Pulmonary artery endothelial cell (primary cell): Measurements from ENCODE around the gene SMIM33. TPM values are rescaled to one million over a fixed set of nuclear protein-coding genes. Genes with fewer than 3 reads are reported as not detected.
A peak's percentile ranks its signal among the peaks of the same experiment; 100 is the strongest.
"Not testable (repeated sequence)": the region's sequence is repeated elsewhere in the genome, so short reads cannot be mapped to it uniquely, and the experiment has no call there.

ENCODE experiments used
- DNase-seq: peaks from one replicate; pipeline ENCODE4 v3.0.0-alpha.2; 2011; ENCODE audit warnings: low read depth, low spot score
- total RNA-seq: library from RNA; depleted of rRNA; stranded (reverse); fragments of >200 nt; gene quantifications from 2 replicates; pipeline ENCODE4 v1.2.3, GENCODE V29; 2014

The SMIM33 gene
- total RNA-seq, 1 donor from 2014 or later = under 0.01 TPM

DNA sequence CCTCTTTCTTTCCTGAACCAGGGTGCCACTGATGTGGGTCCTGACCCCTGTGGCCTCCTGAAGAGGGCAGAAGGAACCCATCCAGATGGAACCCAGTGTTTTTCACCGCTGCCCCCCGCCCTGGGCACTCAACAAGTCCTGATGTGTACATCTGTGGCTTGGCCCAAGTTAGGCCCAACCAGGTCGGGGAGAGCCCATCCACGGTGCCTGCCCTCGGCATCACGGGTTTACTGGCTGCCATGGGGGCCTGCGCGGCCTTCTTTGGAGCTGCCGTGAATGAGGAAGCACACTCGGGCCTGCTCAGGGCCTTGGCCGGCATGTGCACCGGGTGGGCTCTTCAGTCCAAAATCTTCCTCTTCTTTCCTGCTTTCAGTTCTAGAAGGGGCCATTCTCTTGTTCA is 14.0 kb upstream of the SMIM33 start:
- DNase-seq = no peak

DNA sequence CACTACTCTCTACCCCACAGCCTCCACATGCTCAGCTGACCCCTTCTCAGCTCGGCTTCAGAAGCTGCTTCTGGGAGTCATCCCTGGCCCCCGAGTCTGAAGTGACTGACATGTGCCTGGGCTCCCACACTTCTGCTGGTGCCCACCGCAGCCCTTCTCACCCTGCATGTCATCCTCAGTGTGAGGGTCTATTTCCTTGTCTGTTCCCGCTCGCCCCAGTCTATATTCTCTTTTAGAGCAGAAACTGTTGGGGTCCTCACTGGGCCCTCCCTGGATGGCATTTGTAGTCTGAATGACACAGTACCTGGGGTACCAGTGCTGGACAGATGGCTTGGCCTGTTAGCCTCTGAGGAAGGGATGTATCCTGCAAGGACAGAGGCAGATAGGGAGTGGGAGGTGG is 13.6 kb upstream of the SMIM33 start:
- DNase-seq = no peak

DNA sequence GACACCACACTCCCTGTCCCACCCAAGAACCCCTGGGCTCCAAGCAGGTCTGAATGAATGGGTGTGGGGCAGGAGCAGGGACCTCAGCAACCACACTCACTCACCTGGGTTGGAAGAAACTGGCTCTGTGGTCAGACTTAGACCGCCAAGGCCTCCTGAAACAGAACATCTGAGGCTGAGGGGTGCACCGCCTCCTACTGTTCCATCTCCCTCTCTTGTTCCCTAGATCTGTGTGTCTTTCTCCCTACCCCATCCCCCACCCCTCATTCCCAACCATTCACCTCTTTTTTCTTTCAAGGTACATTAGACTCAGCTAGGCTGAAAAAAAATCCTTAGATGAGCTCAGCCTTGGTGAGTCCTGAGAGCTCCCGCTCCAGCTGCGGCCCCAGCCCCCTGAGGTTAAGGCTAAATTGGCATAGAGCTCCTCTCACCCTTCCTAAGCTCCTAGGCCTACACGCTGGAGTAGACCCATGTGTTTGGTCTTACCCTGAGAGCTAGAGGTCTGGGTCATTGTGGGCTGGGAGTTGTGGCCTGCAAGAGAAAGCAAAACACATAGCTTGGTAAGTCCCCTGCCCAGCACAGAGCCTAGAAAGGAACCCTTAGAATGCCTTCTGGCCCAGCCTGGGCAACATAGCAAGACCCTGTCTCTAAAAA is 13.0 kb upstream of the SMIM33 start:
- DNase-seq = no peak

DNA sequence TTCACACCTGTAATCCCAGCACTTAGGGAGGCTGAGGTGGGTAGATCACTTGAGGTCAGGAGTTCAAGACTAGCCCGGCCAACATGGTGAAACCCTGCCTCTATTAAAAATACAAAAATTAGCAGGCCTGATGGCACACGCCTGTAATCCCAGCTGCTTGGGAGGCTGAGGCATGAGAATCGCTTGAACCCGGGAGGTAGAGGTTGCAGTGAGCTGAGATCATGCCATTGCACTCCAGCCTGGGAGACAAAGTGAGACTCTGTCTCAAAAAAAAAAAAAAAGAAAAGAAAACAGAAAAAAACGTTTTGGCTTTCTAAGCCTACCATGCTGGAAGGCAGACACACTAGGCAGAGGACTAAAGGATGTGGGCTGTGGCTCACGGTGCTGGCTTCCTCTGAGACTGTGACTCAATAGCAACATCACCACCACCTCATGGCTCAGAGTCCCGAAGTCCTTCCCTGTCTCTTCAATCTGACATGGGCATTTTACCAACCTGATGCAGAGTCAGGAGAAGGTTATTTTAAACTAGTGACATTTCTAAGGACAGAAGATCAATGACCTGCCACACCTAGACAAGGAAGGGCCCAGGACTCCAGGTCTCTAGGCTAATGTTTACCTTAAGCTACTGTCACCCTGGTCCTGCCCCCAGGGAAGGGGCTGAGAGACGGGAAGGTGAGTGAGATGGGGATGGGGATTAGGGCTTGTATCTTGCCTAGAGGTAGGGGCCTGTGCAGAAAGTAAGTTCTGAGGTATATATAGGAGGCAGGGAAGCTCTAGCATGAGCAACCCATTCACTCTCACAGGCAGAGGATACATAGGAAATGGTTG is 12.0 kb upstream of the SMIM33 start:
- no peak for DNase-seq

DNA sequence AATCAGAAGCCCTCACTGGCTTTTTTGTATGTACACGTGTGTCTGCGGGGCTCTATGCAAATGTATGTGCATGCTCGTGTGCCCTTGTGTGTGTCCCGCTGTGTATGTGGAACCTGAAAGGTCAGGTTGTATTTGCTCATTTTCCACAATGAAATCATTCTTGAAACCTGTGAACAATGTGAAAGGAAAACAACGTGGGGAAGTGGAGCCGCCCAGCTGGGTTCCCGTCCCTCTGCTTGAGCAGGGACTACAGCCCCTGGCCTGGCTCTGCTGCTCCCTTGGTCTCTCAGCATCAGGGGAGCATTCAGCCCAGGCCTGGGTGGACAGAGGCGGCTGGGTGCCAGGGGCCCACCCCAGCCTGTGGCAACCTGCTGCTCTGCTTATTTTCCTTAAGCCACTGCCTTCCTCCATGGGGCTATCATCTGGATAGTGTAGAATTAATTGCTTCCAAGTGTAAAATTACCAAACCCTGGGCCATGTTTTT is 11.3 kb upstream of the SMIM33 start:
- DNase-seq = no peak

DNA sequence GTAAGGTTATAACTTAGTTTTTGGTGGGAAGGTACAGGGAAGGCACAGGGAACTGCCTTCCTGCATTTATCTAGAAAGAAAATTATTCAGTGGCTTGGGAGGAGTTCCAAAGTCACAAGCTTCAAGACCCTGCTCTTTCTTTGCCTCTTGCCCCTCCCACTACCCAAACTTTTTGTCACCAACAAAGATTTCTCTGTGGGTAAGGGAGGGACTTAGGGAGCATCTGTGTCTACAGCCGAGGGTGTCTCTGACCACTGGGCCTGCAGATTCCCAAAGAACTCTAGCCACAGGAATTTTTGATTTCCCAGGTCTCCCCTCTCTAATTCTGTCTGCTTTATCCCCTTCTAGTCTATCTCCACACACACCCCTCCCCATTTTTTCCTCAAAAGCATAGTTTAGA is 10.3 kb upstream of the SMIM33 start:
- DNase-seq = no peak

DNA sequence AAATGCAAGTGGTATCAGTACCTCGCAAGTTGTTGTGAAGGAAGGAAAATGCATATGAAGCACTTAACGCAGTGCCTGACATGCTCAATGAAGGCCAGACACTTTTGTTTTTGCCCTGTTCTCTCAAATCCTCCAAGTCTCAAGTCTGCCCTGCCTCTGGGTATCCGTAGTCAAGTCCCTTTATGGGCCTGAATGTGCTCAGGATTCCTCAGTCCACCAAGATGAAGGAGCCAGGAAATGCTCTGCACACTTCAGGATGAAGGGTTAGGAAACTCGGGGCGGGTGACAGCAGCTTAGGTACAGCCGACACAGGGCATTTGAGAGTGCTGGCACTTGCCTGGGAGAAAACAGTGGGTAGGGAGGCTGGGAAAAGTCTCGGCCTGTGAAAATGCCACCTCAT is 9.6 kb upstream of the SMIM33 start:
- no peak for DNase-seq

DNA sequence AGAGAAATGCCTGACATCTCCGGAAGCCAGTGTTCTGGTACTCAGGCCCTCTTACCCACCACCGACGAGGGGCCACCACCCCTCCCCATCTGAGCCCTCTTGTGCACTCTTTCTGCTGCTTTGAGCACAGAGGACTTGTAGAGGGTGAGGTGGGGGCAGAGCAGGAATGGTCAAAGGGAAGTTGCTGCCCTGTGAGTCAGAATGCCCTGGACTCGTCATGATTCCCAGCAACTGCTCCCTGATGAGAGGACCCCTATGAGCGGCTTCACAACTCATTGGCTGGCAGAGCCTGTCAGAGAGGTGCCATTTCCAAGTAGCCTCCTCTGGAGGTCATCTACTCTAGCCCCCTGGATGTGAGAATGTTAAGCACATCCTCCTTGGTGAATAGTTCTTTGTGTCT is 9.1 kb upstream of the SMIM33 start:
- DNase-seq = peak; percentile 84

DNA sequence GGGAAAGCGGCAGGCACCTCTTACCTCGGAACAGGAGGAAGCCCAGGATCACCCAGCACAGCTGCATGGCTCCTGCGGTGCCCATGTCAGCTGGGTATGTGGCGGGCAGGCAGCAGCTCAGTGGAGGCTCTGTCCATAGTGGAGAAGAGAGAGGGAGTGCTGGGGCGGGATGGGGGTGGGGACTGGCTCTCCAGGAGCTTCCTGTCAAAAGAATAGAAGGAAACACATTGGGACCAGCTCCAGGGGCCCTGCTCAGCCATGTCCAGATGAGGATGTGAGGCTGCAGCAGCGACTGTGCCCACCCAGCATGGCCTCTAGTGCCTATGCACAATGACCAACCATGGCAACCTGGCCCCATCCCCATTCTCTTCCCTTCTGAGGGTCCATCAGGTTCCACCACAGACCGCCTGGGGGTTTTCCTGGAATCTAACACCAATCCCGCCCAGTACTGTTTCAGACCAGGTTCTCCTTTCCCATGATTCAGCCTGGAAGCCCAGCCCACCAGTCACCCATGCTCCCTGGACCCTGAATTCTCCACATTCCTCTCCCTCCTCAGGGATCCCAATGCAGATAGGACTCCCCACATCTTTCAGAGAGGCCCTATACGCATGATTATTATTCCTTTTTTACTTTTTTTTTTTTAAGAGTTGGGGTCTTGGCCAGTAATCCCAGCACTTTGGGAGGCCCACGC is 8.1 kb upstream of the SMIM33 start, which contains the start of gene ECSCR:
Gene ECSCR, minus strand, starts transcription at position 158 of the 691 bp plus-strand sequence. Its CDS starts 73 bp downstream, at position 85.
- peak; percentile 79 for DNase-seq

DNA sequence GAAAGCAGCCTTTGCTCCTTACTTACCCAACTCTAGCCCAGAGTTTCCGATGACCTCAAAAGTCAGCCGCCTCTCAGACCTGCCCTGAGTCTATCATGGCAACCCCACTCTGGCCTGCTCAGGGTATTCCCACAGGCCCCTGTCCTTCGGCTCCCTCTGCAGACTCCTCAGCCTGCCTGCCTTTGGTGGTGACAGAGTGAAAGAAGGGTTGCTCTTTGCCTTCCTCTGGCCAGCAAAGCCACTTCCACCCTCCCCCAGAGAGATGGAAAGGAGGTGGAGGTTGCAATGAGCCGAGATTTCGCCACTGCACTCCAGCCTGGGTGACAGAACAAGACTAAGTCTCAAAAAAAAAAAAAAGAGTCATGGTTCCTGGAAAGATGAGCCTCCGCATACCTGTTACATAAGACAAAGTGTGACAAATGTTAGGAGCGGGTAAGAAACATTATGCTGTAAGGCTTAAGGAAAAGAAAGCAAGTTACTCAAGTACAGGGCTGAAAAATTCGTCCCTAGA is 2.3 kb upstream of the SMIM33 start:
- no peak for DNase-seq

DNA sequence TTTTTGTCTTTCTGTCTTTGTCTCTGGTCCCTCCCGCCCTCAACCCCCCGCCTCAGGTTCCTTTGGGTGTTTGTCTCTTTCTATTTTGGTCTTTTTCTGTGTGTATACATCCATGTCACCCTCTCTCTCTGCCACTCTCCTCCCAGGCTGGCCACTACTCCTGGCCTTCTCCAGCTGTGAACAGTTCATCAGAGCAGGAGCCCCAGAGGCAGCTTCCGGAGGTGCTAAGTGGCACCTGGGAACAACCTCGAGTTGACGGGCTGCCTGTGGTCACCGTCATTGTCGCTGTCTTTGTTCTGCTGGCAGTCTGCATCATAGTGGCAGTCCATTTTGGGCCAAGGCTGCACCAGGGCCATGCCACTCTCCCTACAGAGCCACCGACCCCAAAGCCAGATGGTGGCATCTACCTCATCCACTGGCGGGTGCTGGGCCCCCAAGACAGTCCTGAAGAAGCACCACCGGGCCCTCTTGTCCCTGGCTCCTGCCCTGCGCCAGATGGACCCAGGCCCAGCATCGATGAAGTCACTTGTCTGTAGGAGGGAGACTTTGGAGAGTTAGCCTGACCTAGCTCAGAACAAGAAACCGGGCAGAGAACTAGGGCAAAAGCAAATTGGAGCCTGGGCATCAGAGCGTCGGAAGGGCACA is 1.7 kb downstream of the SMIM33 start:
- no peak for DNase-seq

DNA sequence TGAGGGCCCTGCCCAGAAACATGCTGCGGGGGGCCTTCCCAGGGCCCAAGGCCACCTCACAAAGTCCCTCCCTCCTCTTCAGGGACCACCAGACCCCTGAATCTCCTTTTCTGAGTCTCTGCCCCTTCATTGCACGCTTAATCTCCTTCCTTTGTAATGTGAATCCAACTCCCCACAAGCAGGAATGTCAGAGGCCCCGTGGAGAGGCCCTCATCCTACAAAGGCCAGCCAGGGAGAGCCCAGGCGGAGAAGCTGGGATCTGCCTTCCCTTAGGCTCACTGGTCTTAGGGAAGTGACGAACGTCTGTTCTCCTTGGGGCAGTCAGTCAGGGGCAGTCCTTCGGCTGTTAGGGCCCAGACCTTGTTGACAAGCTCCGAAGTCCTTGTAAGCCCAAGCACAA is 2.3 kb downstream of the SMIM33 start:
- DNase-seq = peak; percentile 35

DNA sequence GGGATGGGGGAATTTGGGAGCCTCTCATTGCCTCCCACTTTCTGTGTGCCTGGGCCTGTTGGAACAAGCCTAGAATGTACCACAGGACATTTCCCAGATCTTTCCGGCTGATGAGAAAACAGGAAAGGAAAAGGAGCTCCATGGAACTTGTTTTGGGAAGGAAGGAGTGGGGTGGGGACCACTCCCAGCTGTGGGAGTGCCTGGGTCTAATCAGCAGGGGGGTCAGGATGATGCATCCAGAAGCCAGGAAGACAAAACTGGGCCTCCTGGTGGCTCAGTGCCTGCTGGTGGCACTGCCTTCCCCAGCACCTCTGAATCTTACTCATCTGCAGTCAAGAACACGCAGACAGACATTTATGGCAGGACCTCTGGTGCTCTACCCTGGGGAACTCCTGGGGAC is 2.8 kb downstream of the SMIM33 start:
- DNase-seq = peak; percentile 26

DNA sequence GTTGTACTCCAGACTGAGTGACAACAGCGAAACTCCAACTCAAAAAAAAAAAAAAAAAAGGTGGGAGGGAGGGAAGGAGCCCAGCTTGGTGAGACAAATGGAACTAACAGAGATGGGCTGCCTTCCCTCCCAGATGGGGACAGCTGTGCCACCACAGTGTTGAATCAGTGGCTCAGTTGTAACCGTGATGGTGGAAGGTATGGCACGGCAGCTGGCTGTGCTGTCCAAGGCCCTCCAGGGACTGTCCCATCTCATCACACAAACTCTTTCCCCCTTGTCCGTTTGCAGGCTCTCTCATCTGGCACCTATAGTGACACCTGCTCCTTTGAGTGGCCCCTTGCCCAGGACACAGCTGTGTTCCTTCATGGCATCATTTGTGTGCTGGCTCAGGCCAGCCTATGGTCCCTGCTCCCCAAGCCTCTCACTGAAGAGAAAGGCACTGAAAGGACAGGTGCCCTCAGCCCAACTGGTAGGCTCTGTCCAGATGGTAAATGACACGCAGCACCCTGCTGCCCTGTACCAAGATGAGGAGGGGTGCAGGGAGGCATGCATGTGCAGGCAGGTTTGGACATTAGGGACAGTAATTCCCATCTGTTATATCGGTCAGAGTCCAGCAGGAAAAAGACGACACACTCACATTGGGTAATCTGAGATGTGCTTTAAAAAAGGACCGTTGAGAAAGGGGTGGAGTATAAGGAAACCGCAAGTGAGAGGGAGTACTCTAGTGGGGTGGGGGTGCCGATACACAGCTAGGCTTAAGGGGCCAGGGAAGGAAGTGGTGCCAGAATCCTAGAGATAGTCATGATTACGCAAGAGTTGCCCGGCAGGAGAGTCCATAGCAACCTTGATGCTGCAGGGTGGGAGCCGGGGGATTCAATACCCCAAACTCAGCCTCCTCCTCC is 4.3 kb downstream of the SMIM33 start:
- no peak for DNase-seq

DNA sequence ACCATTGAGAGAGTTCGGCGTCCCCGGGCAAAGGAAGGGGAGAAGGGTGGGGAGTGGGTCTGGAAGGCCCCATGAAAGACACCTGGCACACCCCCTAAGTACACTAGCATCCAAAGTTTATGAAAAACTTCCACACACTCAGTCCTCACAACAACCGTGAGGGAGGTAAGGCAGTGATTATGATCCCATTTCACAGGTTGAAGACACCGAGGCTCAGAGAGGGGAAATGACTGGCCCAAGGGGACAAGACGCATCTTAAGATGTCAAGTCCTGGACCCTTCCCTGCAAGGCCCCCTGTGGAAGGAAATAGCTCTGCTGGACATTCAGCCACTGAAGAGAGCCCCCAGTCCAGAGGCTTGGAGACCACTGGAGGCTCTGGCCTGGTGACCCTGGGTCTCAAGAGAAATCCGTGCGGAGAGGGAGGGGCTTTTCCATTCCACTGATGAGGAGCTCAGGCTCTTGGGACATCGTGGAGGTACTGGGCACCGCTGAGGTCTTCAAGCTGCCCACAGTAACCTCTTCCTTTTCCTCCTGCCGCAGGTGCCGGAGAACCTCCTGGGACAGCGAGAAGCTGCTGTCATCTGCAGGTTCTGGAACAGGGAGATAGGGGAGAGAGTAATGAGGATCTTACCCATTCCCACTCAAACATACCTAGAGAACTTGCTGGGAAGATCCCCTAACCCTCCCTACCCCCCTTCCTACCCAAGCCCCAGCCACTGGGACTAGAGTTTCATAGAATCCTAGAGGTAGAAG is 5.2 kb downstream of the SMIM33 start:
- DNase-seq = no peak

DNA sequence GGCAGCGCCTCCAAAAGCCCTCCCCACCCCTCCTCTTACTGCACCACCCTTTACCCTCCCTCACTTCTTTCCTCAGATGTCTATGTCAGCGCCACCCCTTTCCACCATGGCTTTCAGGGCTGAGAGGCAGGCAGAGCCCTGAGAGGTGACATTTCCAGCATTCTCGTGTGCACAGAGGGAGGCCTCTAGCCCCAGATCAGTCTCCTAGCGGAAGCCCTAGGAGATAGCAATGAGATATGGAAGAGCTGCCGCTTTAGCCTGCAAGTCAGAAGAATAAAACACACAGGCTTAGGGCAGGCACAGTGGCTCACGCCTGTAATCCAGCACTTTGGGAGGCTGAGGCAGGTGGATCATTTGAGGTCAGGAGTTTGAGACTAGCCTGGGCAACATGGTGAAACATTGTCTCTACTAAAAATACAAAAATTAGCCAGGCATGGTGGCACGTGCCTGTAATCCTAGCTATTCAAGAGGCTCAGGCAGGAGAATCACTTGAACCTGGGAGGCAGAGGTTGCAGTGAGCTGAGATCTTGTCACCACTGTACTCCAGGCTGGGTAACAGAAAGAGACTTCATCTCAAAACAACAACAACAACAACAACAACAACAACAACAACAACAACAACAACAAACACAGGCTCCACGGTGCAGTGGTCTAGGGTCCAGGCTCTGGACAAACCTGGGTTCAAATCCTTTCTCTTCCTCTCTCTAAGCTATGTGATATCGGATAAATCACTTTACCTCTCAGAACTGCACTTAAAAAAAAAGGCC is 8.0 kb downstream of the SMIM33 start:
- DNase-seq = not testable (repeated sequence)

DNA sequence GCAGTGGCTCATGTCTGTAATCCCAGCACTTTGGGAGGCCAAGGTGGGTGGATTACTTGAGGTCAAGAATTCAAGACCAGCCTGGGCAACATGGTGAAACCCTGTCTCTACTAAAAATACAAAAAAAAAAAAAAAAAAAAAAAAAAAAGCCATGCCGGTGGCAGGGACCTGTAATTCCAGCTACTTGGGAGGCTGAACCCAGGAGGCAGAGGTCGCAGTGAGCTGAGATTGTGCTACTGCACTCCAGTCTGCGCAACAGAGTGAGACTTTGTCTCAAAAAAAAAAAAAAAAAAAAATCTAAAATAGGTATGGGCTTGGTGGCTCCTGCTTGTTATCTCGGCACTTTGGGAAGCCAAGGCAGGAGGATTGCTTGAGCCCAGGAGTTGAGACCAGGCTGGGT is 8.9 kb downstream of the SMIM33 start:
- not testable (repeated sequence) for DNase-seq

DNA sequence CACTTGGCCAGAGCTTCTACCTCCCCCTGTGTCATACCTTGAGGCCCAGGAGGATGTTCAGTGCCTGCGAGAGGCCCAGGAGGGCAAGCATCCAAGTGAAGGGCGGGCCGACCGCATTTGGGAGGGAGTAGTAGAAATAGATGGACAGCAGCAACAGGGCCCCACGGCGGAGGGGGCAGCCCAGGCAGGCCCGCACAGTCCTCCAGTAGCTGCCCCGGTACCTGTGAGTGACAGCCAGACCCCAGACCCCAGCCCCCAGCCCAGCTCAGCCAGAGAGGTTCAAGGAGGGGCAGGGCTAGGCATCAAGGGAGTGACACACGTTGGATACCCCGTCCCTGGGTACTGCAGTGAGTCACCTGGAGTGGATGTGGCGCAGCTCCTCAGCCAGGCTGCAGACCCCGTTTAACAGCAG is 10.3 kb downstream of the SMIM33 start:
- no peak for DNase-seq

DNA sequence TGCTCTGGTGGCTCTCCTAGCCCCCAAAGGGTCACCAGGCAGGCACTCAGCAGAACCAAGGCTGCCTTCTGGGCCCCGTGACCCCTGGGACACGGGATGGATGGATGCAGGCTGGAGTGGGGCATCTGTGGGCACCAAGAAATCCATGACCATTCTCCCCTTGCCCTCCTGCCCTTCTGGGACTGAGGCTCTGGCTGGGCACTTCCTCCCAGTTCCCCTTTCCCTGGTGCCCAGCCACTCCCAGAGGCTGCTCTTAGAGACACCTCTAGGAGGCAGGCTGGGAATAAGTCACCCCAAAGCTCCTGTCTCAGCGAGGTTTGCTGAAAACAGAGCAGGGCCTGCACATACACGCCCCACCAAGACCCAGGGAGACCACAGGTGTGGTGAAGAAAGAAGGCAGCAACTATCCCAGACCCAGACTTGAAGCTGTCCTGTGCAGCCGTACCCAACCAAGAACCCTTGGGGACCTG is 10.8 kb downstream of the SMIM33 start:
- DNase-seq = no peak
